Loucy (cell line): ENCODE measurements around the gene ESRRA.
"Not testable (repeated sequence)": the region's sequence is repeated elsewhere in the genome, so short reads cannot be mapped to it uniquely, and the experiment has no call there.

Experiments
- H2AFZ ChIP-seq: fragments of 200-600 bp; sonication (generic); 2 replicates; pipeline ENCODE4 v1.6.0; 2016; ENCODE audit warnings: antibody characterized with exemption, mild to moderate bottlenecking, low read length, moderate library complexity
- H3F3A ChIP-seq: fragments of 200-600 bp; 2 replicates; pipeline ENCODE4 v1.6.0; 2016; ENCODE audit warnings: antibody characterized with exemption, low read depth, mild to moderate bottlenecking
- H3K27me3 ChIP-seq: fragments of 200-600 bp; sonication (generic); 2 replicates; pipeline ENCODE4 v1.6.1; 2014; ENCODE audit warnings: low read length, mild to moderate bottlenecking; ENCODE audit not compliant: insufficient read depth, poor library complexity, severe bottlenecking
- H3K36me3 ChIP-seq: fragments of 200-600 bp; sonication (generic); 2 replicates; pipeline ENCODE4 v1.6.1; 2016; ENCODE audit warnings: low read length; ENCODE audit not compliant: insufficient read depth
- H3K4me1 ChIP-seq: fragments of 200-600 bp; sonication (generic); 2 replicates; pipeline ENCODE4 v1.5.1; 2014; ENCODE audit warnings: low read length, mild to moderate bottlenecking; ENCODE audit not compliant: insufficient read depth, poor library complexity, severe bottlenecking
- H3K4me2 ChIP-seq: fragments of 200-600 bp; sonication (generic); 2 replicates; pipeline ENCODE4 v1.6.0; 2014; ENCODE audit warnings: antibody characterized with exemption, low read length, low read depth, mild to moderate bottlenecking; ENCODE audit not compliant: poor library complexity, severe bottlenecking
- H3K4me3 ChIP-seq: fragments of 200-600 bp; sonication (generic); 2 replicates; pipeline ENCODE4 v1.5.1; 2014; ENCODE audit warnings: low read length, mild to moderate bottlenecking, mixed read lengths; ENCODE audit not compliant: poor library complexity, severe bottlenecking
- H3K79me2 ChIP-seq: fragments of 200-600 bp; sonication (generic); 2 replicates; pipeline ENCODE4 v1.6.1; 2014; ENCODE audit warnings: low read length; ENCODE audit not compliant: insufficient read depth
- H3K9ac ChIP-seq: fragments of 200-600 bp; sonication (generic); 2 replicates; pipeline ENCODE4 v1.6.0; 2014; ENCODE audit warnings: mild to moderate bottlenecking, low read depth, low read length, moderate library complexity; ENCODE audit not compliant: poor library complexity, severe bottlenecking
- H3K9me2 ChIP-seq: fragments of 200-600 bp; sonication (generic); replicated peaks from 2 replicates; pipeline ENCODE4 v1.6.1; 2016; ENCODE audit warnings: low read depth, low read length, mixed read lengths
- H3K9me3 ChIP-seq: fragments of 200-600 bp; sonication (generic); 2 replicates; pipeline ENCODE4 v1.6.1; 2014; ENCODE audit warnings: mild to moderate bottlenecking, antibody characterized with exemption, low read length, low read depth; ENCODE audit not compliant: insufficient read depth
- H4K20me1 ChIP-seq: fragments of 200-600 bp; sonication (generic); 2 replicates; pipeline ENCODE4 v1.6.0; 2014; ENCODE audit warnings: antibody characterized with exemption, low read length, mild to moderate bottlenecking; ENCODE audit not compliant: insufficient read depth, poor library complexity, severe bottlenecking
- CTCF ChIP-seq: fragments of 200-600 bp; sonication (generic); conservative IDR thresholded peaks from 2 replicates; pipeline ENCODE4 v1.5.1; 2014; ENCODE audit warnings: mild to moderate bottlenecking, antibody characterized with exemption, low read length
- EZH2phosphoT487 ChIP-seq: fragments of 200-600 bp; IDR thresholded peaks from 2 replicates; pipeline ENCODE4 v1.6.1; 2018; ENCODE audit warnings: antibody characterized with exemption, mild to moderate bottlenecking, moderate library complexity, borderline replicate concordance

The ESRRA gene

GRCh38 chr11:64306563-64306875 is 1.2 kb downstream of the ESRRA start:
- Histone ChIP-seq H3K36me3 (no peaks in the 10 kb centered on the region), H3K79me2 (peaks cover 34% of the 10 kb centered on the region), H3K4me2 (peak overlapping the region; percentile 93), H3K4me1 (peaks cover 18% of the 10 kb centered on the region), H3F3A (0 out of 2 replicates have a peak, but pooled peaks cover 3% of the 10 kb centered on the region), H3K27me3 (no peaks in the 10 kb centered on the region), H4K20me1 (peaks cover 21% of the 10 kb centered on the region), H3K9me3 (no peaks in the 10 kb centered on the region), H3K9me2 (no peaks in the 10 kb centered on the region), H3K9ac (peak overlapping the region; percentile 88), H2AFZ (no peak overlapping the region), H3K4me3 (peak overlapping the region; percentile 96)
- no peak for TF ChIP-seq CTCF
- TF ChIP-seq EZH2phosphoT487 = no peak

GRCh38 chr11:64306876-64307622 is 1.7 kb downstream of the ESRRA start:
- Histone ChIP-seq H3F3A (0 out of 2 replicates have a peak, but pooled peaks cover 3% of the 10 kb centered on the region), H3K79me2 (peaks cover 34% of the 10 kb centered on the region), H3K9me2 (no peaks in the 10 kb centered on the region), H3K36me3 (no peaks in the 10 kb centered on the region), H3K4me3 (peak overlapping the region; percentile 96), H3K27me3 (no peaks in the 10 kb centered on the region), H3K4me2 (peak overlapping the region; percentile 93), H3K9ac (peak overlapping the region; percentile 88), H4K20me1 (peaks cover 21% of the 10 kb centered on the region), H3K9me3 (no peaks in the 10 kb centered on the region), H3K4me1 (peaks cover 18% of the 10 kb centered on the region), H2AFZ (no peak overlapping the region)
- no peak for TF ChIP-seq EZH2phosphoT487
- TF ChIP-seq CTCF = no peak

GRCh38 chr11:64307795-64308194 is 2.5 kb downstream of the ESRRA start:
- H3K9ac ChIP-seq, H2AFZ ChIP-seq, H3F3A ChIP-seq, H3K36me3 ChIP-seq, H3K9me3 ChIP-seq, H3K27me3 ChIP-seq, H3K9me2 ChIP-seq: not testable (repeated sequence)
- H3K79me2 ChIP-seq = peaks cover 37% of the 10 kb centered on the region
- peak overlapping the region; percentile 96 for H3K4me3 ChIP-seq
- H3K4me2 ChIP-seq = peak overlapping the region; percentile 93
- peaks cover 21% of the 10 kb centered on the region for H4K20me1 ChIP-seq
- peaks cover 18% of the 10 kb centered on the region for H3K4me1 ChIP-seq

GRCh38 chr11:64312947-64313346 is 7.6 kb downstream of the ESRRA start:
- Histone ChIP-seq H3K9me3 (no peaks in the 10 kb centered on the region), H3K4me2 (no peak overlapping the region), H4K20me1 (peaks cover 12% of the 10 kb centered on the region), H3K36me3 (peaks cover 7% of the 10 kb centered on the region; the same call in 1 of the 2 replicates), H3K9me2 (no peaks in the 10 kb centered on the region), H3K9ac (no peak overlapping the region), H3K4me3 (no peak overlapping the region), H3K27me3 (no peaks in the 10 kb centered on the region), H2AFZ (no peak overlapping the region), H3K79me2 (peaks cover 38% of the 10 kb centered on the region), H3K4me1 (no peaks in the 10 kb centered on the region), H3F3A (peaks cover 7% of the 10 kb centered on the region; the same call in 1 of the 2 replicates)
- TF ChIP-seq EZH2phosphoT487 (no peak), CTCF (no peak)
